ENCODE data around the gene CMYA5.
"Not testable (repeated sequence)": the region's sequence is repeated elsewhere in the genome, so short reads cannot be mapped to it uniquely, and the experiment has no call there.

CMYA5 gene

GRCh38 chr5:79704553-79704952, 14.9 kb downstream of the CMYA5 start:
- DNase-seq = no peak

DNA sequence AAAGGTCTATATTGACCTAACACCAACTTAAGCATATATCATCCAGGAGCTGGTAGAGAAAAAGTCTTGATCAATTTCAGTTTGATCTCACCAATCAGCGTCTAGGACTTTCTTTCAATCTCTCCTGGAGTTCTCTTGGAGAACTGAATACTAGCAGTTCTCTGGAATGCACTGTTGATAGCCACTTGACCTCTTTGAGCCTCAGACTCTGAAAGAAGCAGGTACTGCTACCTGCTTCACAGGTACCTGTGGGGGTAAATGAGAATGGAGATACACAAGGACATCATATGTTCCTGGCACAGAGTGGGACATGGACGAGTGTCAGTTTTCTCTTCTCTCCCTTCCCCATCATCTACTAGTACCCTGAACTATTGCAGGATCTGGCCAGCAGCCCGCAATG, 16.0 kb downstream of the CMYA5 start:
- no peak for DNase-seq

- not testable (repeated sequence) for DNase-seq
Observed at GRCh38 chr5:79706317-79706716, 16.7 kb downstream of the CMYA5 start.

GRCh38 chr5:79707535-79707934, 17.9 kb downstream of the CMYA5 start:
- DNase-seq = no peak

DNA sequence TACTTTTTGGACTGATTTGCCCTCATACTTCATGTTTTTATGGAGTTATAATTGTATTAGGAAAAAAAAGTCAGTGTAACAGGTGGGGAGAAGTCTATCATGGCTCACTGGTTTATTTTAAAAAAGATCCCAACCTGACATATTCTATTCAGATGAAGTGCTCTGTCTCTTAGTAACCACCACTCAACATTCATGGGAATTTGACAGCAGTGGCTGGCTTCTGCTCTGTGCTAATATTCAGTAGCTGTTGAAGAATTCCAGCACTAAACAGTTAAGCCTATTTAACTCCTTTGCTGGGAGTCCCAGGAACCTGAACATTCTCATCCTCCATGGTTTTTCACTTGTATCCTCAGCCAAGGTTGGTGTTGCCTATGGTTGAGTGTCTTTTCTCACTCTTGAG, 23.1 kb downstream of the CMYA5 start:
- DNase-seq = no peak

DNA sequence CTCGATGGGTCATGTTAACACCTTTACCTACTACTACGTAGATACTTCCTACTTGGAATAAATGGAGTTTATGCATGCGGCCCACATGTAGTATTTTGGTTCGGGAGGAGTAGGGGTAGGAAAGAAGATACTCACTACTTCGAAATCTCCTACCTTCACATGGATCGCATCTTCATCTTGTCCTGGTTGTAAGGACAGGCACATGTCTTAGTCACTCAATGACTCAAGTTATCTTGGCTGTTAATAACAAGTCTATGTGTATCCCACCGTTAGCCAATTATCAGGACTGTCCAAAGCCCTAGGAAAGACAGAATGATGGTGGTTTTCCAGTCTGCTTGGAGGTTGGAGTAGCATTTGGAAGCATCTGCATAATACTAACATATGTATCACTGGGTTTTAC, 24.1 kb downstream of the CMYA5 start:
- DNase-seq = no peak

GRCh38 chr5:79716839-79717238, 27.2 kb downstream of the CMYA5 start:
- no peak for DNase-seq

DNA sequence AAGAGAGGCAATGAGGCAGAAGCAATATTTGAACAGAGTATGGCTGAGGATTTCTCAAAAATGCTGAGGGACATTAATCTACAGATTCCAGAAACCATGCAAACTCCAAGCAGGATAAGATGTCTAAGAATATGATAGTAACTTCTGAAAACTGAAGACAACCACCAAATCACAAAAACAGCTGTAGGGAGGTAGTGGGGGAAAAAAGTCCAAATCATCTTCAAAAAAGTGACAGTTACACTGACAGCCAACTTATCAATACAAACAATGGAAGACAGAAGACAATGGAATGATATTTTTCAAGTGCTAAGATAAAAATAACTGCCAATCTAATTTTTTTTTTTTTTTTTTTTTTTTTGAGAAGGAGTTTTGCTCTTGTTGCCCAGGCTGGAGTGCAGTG, 30.5 kb downstream of the CMYA5 start:
- no peak for DNase-seq

DNA sequence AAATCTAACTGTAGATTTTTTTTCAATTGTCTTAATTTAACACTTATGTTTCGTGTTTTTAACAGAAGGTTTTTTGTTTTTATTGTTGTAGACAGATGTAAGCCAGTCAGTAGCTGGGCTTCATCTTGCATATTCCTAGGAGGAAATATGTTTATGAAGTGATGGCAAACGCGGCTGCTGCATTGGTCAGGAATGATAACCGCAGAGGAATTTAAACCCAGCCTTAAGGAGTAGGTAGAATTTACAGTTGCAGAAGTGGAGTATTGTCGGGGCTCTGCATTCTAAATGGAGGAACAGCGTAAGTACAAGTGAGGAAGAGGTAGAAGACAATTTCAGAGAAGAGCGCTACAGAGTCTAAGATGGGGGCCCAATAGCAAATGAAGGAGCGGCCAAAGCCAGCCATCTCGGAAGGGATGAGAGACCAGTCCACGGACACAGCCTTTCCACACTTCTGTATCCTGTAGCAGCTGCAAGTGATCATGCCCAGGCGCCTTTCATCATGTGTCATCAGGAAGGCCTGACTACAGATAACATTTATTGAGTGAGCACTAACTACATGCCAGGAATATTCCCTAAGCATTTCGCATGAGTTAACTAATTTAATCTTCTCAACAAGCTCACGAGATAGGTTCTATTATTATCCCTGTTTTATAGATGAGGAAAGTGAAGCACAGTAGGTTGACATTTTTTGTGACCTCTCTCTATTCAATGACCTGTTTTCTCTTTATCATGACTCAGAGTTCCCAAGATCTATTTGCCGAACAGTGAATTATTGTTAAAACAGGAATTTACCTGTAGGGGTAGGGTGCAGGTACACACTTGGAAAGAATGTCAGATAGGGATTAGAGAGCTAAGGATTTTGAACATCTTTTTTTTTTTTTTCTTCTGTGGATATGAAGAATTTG, 38.1 kb downstream of the CMYA5 start:
- DNase-seq = no peak

GRCh38 chr5:79728396-79728795, 38.8 kb downstream of the CMYA5 start:
- no peak for DNase-seq

GRCh38 chr5:79729679-79730078, 40.0 kb downstream of the CMYA5 start:
- no peak for DNase-seq

DNA sequence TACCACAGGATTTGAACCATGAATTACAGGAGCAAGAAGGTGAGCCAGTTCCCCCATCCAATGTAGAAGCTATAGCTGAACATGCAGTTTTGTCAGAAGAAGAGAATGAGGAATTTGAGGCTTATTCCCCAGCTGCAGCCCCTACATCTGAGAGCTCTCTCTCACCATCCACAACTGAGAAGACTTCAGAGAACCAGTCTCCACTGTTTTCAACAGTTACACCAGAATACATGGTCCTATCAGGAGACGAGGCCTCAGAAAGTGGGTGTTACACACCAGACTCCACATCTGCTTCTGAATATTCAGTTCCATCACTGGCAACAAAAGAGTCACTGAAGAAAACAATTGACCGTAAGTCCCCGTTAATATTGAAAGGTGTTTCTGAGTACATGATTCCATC, 40.9 kb downstream of the CMYA5 start:
- no peak for DNase-seq

DNA sequence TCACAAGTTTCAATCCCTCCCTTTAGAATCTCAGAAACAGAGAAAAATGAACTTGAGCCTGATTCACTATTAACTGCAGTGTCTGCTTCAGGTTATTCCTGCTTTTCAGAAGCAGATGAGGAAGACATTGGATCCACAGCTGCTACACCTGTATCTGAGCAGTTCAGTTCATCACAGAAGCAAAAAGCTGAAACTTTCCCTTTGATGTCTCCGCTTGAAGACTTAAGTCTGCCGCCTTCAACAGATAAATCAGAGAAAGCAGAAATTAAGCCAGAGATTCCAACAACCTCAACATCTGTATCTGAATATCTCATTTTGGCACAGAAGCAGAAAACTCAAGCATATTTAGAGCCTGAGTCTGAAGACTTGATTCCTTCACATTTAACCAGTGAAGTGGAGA, 42.1 kb downstream of the CMYA5 start:
- DNase-seq = no peak

DNA sequence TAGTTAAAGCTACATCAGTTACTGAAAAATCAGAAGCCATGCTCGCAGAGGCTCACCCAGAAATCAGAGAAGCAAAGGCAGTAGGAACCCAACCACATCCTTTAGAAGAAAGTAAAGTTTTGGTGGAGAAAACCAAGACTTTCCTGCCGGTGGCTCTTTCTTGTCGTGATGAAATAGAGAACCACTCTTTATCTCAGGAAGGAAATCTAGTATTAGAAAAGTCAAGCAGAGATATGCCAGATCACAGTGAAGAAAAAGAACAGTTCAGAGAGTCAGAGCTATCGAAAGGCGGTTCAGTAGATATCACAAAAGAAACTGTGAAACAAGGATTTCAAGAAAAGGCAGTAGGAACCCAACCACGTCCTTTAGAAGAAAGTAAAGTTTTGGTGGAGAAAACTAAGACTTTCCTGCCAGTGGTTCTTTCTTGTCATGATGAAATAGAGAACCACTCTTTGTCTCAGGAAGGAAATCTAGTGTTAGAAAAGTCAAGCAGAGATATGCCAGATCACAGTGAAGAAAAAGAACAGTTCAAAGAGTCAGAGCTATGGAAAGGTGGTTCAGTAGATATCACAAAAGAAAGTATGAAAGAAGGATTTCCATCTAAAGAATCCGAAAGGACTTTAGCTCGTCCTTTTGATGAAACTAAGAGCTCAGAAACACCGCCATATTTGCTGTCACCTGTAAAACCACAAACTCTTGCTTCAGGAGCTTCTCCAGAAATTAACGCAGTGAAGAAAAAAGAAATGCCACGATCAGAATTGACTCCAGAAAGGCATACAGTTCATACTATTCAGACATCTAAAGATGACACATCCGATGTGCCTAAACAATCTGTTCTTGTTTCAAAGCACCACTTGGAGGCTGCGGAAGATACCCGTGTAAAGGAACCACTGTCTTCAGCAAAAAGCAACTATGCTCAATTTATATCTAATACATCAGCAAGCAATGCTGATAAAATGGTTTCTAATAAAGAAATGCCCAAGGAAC, 47.2 kb downstream of the CMYA5 start:
- DNase-seq = no peak

DNA sequence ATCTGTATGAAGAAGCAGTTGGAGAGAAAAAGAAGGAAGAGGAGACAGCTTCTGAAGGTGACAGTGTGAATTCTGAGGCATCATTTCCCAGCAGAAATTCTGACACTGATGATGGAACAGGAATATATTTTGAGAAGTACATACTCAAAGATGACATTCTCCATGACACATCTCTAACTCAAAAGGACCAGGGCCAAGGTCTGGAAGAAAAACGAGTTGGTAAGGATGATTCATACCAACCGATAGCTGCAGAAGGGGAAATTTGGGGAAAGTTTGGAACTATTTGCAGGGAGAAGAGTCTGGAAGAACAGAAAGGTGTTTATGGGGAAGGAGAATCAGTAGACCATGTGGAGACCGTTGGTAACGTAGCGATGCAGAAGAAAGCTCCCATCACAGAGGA, 48.7 kb downstream of the CMYA5 start:
- DNase-seq = no peak

DNA sequence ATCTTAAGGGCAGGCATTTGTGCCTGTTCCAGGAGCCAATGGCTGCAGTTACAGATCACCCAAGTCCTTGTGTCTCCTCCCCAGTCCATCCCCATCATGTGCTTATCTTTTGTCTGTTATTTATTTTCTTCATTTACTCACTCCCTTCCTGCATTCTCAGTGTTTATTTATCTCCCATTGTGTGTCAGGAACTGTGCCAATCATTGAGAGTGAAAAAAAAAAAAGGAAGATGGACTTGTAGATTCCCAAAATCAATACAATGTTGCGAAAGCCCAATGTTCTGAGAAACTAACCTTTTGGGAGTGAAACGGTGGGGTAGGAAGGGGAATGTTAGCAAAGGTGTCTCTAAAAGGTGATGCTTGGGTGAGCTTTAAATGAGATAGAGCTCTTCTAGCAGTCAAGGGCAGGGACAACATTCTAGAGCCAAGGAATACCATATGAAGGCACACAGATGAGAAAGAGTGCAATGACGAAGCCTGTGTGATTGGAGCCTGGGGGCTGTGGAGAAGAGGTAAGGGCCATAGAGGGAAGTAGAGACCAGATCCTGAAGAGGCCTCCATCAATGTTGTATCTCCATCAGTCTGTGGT, 53.0 kb downstream of the CMYA5 start:
- DNase-seq = no peak

- no peak for DNase-seq
Observed at GRCh38 chr5:79743846-79744605, 54.4 kb downstream of the CMYA5 start.

DNA sequence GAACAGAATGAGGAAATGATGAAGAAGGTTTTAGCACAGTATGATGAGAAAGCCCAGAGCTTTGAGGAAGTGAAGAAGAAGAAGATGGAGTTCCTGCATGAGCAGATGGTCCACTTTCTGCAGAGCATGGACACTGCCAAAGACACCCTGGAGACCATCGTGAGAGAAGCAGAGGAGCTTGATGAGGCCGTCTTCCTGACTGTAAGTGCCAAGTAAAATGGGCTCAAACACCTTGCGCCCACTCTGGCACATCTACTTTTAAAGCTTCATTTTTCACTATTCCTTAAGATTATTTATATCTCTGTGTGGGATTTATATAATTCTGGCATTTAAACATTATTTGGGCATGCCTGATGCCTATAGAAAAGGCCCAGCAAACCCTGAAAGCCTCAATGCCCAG, 55.6 kb downstream of the CMYA5 start:
- DNase-seq = no peak

DNA sequence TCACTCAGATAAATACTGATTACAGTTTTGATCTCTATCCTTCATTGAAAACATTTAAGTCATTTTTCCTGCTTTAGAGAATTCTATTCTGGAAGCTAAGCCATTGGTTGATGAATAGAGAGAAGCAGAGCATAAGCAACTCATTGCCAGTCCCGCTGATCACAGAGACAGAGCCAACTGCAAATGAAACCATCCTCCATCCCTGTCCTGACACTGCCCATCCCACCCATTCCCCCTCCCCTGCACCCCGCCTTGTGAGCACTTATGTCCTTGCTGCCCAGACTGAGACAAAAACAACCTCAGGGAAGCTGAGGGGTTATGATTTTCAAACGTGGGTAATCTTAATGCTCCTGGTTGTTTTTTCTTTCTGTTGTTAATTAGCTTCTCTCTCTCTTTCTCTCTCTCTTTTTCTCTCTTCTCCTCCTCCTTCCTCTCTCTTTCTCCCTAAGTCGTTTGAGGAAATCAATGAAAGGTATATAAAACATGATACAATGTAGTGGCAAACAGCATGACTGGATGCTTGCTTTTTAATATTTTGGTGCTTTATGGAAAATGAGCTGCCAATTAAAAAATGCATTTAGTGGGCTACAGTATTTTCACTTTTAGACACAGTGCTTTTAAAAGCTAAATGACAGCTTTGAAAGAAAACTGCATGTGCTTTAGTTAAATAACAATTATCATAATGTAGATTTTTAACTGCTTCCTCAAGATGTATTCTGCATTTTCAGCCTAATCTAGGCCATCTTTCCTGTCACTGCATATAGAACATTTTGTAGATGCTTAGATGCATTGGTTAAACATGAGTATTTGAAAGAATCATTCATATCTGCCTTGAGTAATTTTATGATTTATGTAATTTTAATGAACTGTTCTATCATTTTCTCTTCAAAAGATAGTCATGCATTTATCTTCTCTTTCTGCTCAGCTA, 57.3 kb downstream of the CMYA5 start:
- no peak for DNase-seq

DNA sequence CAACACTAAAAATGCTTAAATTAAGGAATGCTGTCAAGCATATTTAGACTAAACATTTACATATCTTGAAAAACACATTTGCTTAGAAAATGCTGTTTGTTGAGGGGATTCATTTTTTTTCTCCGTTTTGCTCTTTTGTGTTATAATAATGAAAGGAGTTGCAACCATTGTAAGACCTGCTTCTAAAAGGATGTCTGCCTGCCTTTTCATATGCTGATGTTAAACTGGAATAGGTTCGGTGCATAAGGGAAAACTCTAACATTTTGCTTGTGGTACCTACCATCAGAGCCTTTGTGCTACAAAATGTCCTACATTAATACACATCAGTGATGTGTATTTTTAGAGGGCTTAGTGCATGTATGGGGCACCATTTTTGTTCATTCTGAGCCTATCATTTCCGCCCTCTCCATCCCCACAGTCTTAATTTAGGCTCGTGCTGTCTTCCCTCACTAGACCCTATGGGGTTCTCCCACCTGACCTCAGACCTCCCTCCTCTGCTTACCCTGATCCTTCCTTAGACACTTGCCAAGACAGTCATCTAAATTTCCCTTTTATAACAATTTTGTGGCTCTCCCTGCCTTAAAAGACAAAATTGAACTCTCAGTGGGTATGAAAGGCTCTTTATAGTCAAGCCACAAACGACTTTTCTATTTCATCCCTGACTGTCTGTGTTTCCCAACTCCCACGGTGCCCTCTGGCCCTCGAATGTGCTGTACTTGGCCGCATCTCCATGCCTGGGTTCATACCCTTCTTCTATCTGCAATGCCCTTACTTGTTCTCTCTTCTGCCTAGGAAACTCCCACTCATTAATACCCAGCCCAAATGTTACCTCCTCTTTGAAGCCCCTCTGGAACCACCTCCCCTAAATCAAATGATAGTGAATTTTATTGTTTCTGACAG, 61.2 kb downstream of the CMYA5 start:
- no peak for DNase-seq

All from stimulated activated CD4-positive, alpha-beta T cell treated with anti-CD3 and anti-CD28 coated beads, Interleukin-4, amount 100 ng/mL, for 1 hour (primary cell).